OCI-LY3 (cell line): ENCODE data around the gene AKR7A3.
"Not testable (repeated sequence)": the region's sequence is repeated elsewhere in the genome, so short reads cannot be mapped to it uniquely, and the experiment has no call there.

ENCODE experiments used
- H2AFZ ChIP-seq: fragments of 200-600, 300-600 bp; shearing (Covaris generic); 2 replicates; pipeline ENCODE4 v1.6.0; 2014; ENCODE audit warnings: antibody characterized with exemption, low read depth, low read length
- H3K27ac ChIP-seq: fragments of 200-600, 300-600 bp; sonication (generic); 2 replicates; pipeline ENCODE4 v1.5.1; 2014; ENCODE audit warnings: mild to moderate bottlenecking, low read length, moderate library complexity, mixed read lengths
- H3K27me3 ChIP-seq: fragments of 200-600, 300-600 bp; sonication (generic); 2 replicates; pipeline ENCODE4 v1.6.1; 2014; ENCODE audit warnings: low read depth, low read length, mixed read lengths
- H3K36me3 ChIP-seq: fragments of 200-600, 300-600 bp; sonication (generic); replicated peaks from 2 replicates; pipeline ENCODE3; 2014; ENCODE audit warnings: low read depth, low read length, mixed read lengths
- H3K4me1 ChIP-seq: fragments of 300-600, 200-600 bp; sonication (generic); 2 replicates; pipeline ENCODE4 v1.6.1; 2014; ENCODE audit warnings: low read length, mixed read lengths
- H3K4me2 ChIP-seq: fragments of 200-600, 300-600 bp; sonication (generic); 2 replicates; pipeline ENCODE4 v1.6.1; 2014; ENCODE audit warnings: low read length, mixed read lengths
- H3K4me3 ChIP-seq: fragments of 300-600, 200-600 bp; sonication (generic); 2 replicates; pipeline ENCODE4 v1.5.1; 2014; ENCODE audit warnings: antibody characterized with exemption, mild to moderate bottlenecking, low read length, moderate library complexity
- H3K79me2 ChIP-seq: fragments of 300-600, 200-600 bp; shearing (Covaris generic); 2 replicates; pipeline ENCODE4 v1.6.1; 2014; ENCODE audit warnings: mild to moderate bottlenecking, low read length, mixed read lengths
- H3K9ac ChIP-seq: fragments of 300-600, 200-600 bp; shearing (Covaris generic); 2 replicates; pipeline ENCODE4 v1.6.0; 2014; ENCODE audit warnings: mild to moderate bottlenecking, low read length, moderate library complexity
- H3K9me3 ChIP-seq: fragments of 200-600, 300-600 bp; shearing (Covaris generic); 2 replicates; pipeline ENCODE4 v1.6.1; 2014; ENCODE audit warnings: low read length, mixed read lengths; ENCODE audit not compliant: insufficient read depth
- H4K20me1 ChIP-seq: fragments of 200-600, 300-600 bp; sonication (generic); 2 replicates; pipeline ENCODE4 v1.6.1; 2016; ENCODE audit warnings: low read length, mixed read lengths; ENCODE audit not compliant: insufficient read depth
- EZH2phosphoT487 ChIP-seq: fragments of 200-600 bp; shearing (Covaris generic); IDR thresholded peaks from 2 replicates; pipeline ENCODE4 v1.6.1; 2018; ENCODE audit warnings: antibody characterized with exemption, mixed run types, low read depth
- TF ChIP-seq, protein P1 (sequence below): fragments of 200-600, 300-600 bp; sonication (generic); IDR thresholded peaks from 2 replicates; pipeline ENCODE4 v1.5.1; 2014; ENCODE audit warnings: antibody characterized with exemption, low read length, low read depth

AKR7A3 gene

DNA sequence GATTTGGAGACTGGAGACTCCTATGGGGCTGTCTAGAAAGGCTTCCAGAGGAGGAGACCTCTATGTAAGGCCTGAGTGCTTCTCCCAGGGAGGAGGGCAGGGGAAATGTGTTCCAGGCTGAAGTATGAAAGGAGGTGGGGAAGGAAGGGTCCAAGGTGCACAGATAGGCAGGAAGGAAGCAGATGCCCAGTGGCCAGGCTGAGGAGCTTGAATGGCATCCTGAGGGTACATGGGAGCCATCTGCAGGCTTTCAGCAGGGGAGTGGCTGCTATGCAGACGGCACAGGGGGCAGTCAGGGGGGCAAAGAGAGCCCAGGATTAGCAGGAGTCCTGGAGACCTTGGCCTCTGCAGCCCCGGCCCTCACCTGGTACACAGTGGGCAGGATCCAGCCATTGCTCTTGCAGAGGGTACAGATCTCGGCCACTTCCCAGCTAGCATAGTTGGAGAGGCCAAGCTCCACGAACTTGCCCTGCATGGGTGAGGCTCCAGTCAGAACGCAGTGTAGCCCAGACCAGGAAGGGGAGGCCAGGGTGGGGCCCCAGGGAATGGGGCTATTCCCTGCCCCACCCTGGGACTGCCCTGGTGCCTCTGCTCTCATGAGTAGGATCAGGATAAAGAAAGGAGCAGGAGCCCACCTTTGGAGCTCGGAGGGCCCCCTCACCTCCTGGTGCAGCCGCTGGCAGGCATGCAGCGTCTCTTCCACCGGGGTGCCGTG is 19.4 kb upstream of the AKR7A3 start:
- no peaks in the 10 kb centered on the region for H3K9me3 ChIP-seq
- H3K27me3 ChIP-seq, result no peaks in the 10 kb centered on the region
- H3K79me2 ChIP-seq, result peaks cover 32% of the 10 kb centered on the region
- no peaks in the 10 kb centered on the region for H4K20me1 ChIP-seq
- H2AFZ ChIP-seq, result no peak overlapping the region
- no peak overlapping the region for H3K4me2 ChIP-seq
- H3K4me3 ChIP-seq, result no peak overlapping the region
- H3K9ac ChIP-seq, result no peak overlapping the region
- peaks cover 6% of the 10 kb centered on the region; the same call in 1 of the 2 replicates for H3K4me1 ChIP-seq
- H3K27ac ChIP-seq, result no peak overlapping the region
- H3K36me3 ChIP-seq, result peaks cover 4% of the 10 kb centered on the region
- TF ChIP-seq, protein P1, sequence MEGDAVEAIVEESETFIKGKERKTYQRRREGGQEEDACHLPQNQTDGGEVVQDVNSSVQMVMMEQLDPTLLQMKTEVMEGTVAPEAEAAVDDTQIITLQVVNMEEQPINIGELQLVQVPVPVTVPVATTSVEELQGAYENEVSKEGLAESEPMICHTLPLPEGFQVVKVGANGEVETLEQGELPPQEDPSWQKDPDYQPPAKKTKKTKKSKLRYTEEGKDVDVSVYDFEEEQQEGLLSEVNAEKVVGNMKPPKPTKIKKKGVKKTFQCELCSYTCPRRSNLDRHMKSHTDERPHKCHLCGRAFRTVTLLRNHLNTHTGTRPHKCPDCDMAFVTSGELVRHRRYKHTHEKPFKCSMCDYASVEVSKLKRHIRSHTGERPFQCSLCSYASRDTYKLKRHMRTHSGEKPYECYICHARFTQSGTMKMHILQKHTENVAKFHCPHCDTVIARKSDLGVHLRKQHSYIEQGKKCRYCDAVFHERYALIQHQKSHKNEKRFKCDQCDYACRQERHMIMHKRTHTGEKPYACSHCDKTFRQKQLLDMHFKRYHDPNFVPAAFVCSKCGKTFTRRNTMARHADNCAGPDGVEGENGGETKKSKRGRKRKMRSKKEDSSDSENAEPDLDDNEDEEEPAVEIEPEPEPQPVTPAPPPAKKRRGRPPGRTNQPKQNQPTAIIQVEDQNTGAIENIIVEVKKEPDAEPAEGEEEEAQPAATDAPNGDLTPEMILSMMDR, result no peak
- TF ChIP-seq EZH2phosphoT487, result no peak

DNA sequence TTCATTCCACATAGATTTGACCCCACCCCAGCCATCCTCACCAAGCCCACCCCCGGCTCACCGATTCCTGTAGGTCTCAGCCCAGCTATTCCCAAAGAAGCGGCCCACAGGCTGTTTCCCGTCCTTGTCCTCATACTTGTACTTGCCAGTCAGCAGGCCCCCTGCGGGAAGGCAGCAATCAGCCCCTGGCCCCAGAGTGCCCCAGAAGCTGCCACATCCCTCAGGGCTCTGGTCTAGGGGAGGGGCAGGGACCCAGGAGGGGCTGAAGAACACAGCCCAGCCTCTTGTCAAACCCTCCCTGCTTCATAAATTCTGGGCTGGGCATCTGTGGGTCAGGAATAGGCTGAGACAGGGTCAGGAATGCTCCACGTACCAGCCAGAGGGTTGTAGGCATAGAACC is 18.4 kb upstream of the AKR7A3 start:
- Histone ChIP-seq H3K9ac (no peak overlapping the region), H3K4me1 (peaks cover 6% of the 10 kb centered on the region; the same call in 1 of the 2 replicates), H3K79me2 (peaks cover 24% of the 10 kb centered on the region), H2AFZ (no peak overlapping the region), H3K27ac (no peak overlapping the region), H3K27me3 (no peaks in the 10 kb centered on the region), H4K20me1 (no peaks in the 10 kb centered on the region), H3K36me3 (peaks cover 4% of the 10 kb centered on the region), H3K9me3 (no peaks in the 10 kb centered on the region), H3K4me2 (no peak overlapping the region), H3K4me3 (no peak overlapping the region)
- TF ChIP-seq EZH2phosphoT487, result no peak
- TF ChIP-seq, protein P1, result no peak

DNA sequence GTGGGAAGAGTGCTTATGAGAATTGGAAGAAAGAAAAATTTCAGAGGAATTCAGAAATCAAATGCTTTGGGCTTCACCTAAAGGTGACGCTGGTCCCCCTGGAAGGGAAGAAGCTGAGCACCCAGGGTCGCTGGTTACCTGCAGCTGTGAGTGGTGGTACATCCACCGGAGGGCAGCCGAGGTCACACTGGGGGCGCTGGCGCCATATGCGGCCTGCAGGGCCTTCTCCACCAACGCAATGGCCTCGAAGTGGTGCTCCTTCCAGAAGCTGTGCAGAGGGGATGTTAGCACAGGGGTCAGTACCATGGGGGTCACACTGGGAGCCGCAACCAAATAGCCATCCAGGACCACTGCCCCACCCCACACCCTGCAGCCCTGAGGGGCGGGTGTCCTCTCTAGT is 17.3 kb upstream of the AKR7A3 start:
- H3K4me1 ChIP-seq, result peaks cover 4% of the 10 kb centered on the region; the same call in 1 of the 2 replicates
- peaks cover 14% of the 10 kb centered on the region for H3K79me2 ChIP-seq
- no peak overlapping the region for H2AFZ ChIP-seq
- no peaks in the 10 kb centered on the region for H4K20me1 ChIP-seq
- H3K9ac ChIP-seq, result no peak overlapping the region
- H3K36me3 ChIP-seq, result peaks cover 4% of the 10 kb centered on the region
- no peaks in the 10 kb centered on the region for H3K27me3 ChIP-seq
- no peaks in the 10 kb centered on the region for H3K9me3 ChIP-seq
- no peak overlapping the region for H3K4me2 ChIP-seq
- TF ChIP-seq, protein P1, result no peak
- TF ChIP-seq EZH2phosphoT487, result no peak
- H3K27ac ChIP-seq, result no peak overlapping the region
- H3K4me3 ChIP-seq, result no peak overlapping the region

DNA sequence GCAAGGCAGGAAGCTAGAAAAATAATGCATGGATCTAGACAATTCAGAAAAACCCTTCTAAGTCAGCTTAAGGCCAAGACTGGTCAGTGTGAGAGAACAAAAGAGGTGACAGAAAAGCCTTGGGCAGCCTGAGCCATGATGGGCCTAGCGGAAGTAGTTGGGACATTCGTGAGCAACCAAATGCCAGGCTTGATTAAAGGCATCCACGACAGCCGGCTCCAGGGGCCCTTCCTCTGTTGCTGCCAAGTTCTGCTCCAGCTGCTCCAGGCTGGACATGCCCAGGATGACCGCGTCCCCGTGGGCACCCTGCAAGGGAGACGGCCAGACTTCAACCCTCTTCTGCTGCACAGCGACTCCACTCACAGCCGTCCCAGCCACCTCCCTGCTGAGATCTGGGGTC is 15.5 kb upstream of the AKR7A3 start:
- H4K20me1 ChIP-seq, H3K4me1 ChIP-seq, H2AFZ ChIP-seq, H3K4me2 ChIP-seq, H3K9me3 ChIP-seq, H3K79me2 ChIP-seq, H3K4me3 ChIP-seq, H3K27me3 ChIP-seq, H3K9ac ChIP-seq, H3K36me3 ChIP-seq, H3K27ac ChIP-seq: not testable (repeated sequence)
